H9 (cell line): ENCODE results near the gene RFWD3. TPM values are rescaled to one million over a fixed set of nuclear protein-coding genes. Genes with fewer than 3 reads are reported as not detected.

ENCODE experiments used
- DNase-seq: peaks from one replicate; pipeline ENCODE4 v3.0.0-alpha.2; 2017
- H2AFZ ChIP-seq: one replicate; pipeline ENCODE4 v1.6.1; 2013; ENCODE audit warnings: mild to moderate bottlenecking, low read length, control low read depth, moderate library complexity
- H2AK5ac ChIP-seq: 2 replicates; pipeline ENCODE4 v1.6.1; 2013; ENCODE audit warnings: low read length, control low read depth, mixed read lengths; ENCODE audit not compliant: insufficient read length
- H2BK120ac ChIP-seq: one replicate; pipeline ENCODE4 v1.6.1; 2013; ENCODE audit warnings: low read depth, mild to moderate bottlenecking, low read length, control low read depth, inconsistent platforms; ENCODE audit not compliant: poor library complexity, severe bottlenecking
- H2BK12ac ChIP-seq: 2 replicates; pipeline ENCODE4 v1.6.1; 2013; ENCODE audit warnings: low read length, control low read depth, mixed read lengths, low read depth; ENCODE audit not compliant: insufficient read length
- H2BK15ac ChIP-seq: 2 replicates; pipeline ENCODE4 v1.6.1; 2013; ENCODE audit warnings: low read depth, low read length, control low read depth
- H2BK20ac ChIP-seq: one replicate; pipeline ENCODE4 v1.6.1; 2013; ENCODE audit warnings: low read depth, mild to moderate bottlenecking, low read length, control low read depth, inconsistent platforms; ENCODE audit not compliant: poor library complexity, severe bottlenecking
- H2BK5ac ChIP-seq: 2 replicates; pipeline ENCODE4 v1.6.1; 2013; ENCODE audit warnings: low read length, control low read depth, mixed read lengths; ENCODE audit not compliant: insufficient read length
- H3K14ac ChIP-seq: 2 replicates; pipeline ENCODE4 v1.6.1; 2013; ENCODE audit warnings: low read length, control low read depth; ENCODE audit not compliant: insufficient read depth
- H3K18ac ChIP-seq: 2 replicates; pipeline ENCODE4 v1.6.1; 2013; ENCODE audit warnings: low read depth, mild to moderate bottlenecking, mixed read lengths, low read length, control low read depth; ENCODE audit not compliant: insufficient read length
- H3K23ac ChIP-seq: 2 replicates; pipeline ENCODE4 v1.6.1; 2013; ENCODE audit warnings: low read length, control low read depth, mixed read lengths, low read depth; ENCODE audit not compliant: insufficient read length
- H3K23me2 ChIP-seq: 2 replicates; pipeline ENCODE4 v1.6.1; 2013; ENCODE audit warnings: low read depth, mild to moderate bottlenecking, mixed read lengths, low read length, control low read depth; ENCODE audit not compliant: insufficient read length, poor library complexity, severe bottlenecking
- H3K27ac ChIP-seq: 2 replicates; pipeline ENCODE4 v1.5.1; 2013; ENCODE audit warnings: low read length, control low read depth, mixed read lengths, low read depth; ENCODE audit not compliant: insufficient read length
- H3K27me3 ChIP-seq: 2 replicates; pipeline ENCODE4 v1.6.1; 2013; ENCODE audit warnings: low read length, control low read depth, inconsistent platforms; ENCODE audit not compliant: insufficient read depth
- H3K4ac ChIP-seq: 2 replicates; pipeline ENCODE4 v1.6.1; 2013; ENCODE audit warnings: low read depth, mild to moderate bottlenecking, control low read depth, inconsistent platforms, low read length, moderate library complexity
- H3K4me1 ChIP-seq: 2 replicates; pipeline ENCODE4 v1.6.1; 2013; ENCODE audit warnings: low read length, control low read depth, inconsistent platforms; ENCODE audit not compliant: insufficient read depth
- H3K4me2 ChIP-seq: 2 replicates; pipeline ENCODE4 v1.6.1; 2013; ENCODE audit warnings: low read length, control low read depth, mixed read lengths; ENCODE audit not compliant: insufficient read length, insufficient read depth
- H3K56ac ChIP-seq: 2 replicates; pipeline ENCODE4 v1.6.1; 2013; ENCODE audit warnings: low read depth, mild to moderate bottlenecking, mixed read lengths, low read length, control low read depth; ENCODE audit not compliant: insufficient read length
- H3K79me1 ChIP-seq: 2 replicates; pipeline ENCODE4 v1.6.1; 2013; ENCODE audit warnings: low read depth, mild to moderate bottlenecking, moderate library complexity, low read length, control low read depth, inconsistent platforms; ENCODE audit not compliant: insufficient read depth, poor library complexity, severe bottlenecking
- H3K79me2 ChIP-seq: 2 replicates; pipeline ENCODE4 v1.6.1; 2013; ENCODE audit warnings: low read length, control low read depth, inconsistent platforms; ENCODE audit not compliant: insufficient read depth
- H3K9ac ChIP-seq: 2 replicates; pipeline ENCODE4 v1.6.1; 2013; ENCODE audit warnings: low read length, control low read depth, mixed read lengths; ENCODE audit not compliant: insufficient read length; ENCODE audit errors: extremely low read depth
- H3K9me3 ChIP-seq: one replicate; pipeline ENCODE4 v1.6.1; 2013; ENCODE audit warnings: low read depth, low read length, inconsistent platforms; ENCODE audit not compliant: control insufficient read depth
- H3T11ph ChIP-seq: one replicate; pipeline ENCODE4 v1.6.1; 2013; ENCODE audit warnings: mild to moderate bottlenecking, low read length, control low read depth, inconsistent platforms
- H4K20me1 ChIP-seq: one replicate; pipeline ENCODE4 v1.6.1; 2013; ENCODE audit not compliant: control insufficient read depth, insufficient read length, insufficient read depth
- H4K5ac ChIP-seq: 2 replicates; pipeline ENCODE4 v1.6.1; 2013; ENCODE audit warnings: low read depth, mild to moderate bottlenecking, mixed read lengths, low read length, control low read depth; ENCODE audit not compliant: insufficient read length
- H4K8ac ChIP-seq: replicated peaks from 2 replicates; pipeline ENCODE4 v1.6.1; 2013; ENCODE audit warnings: low read length, control low read depth, mixed read lengths, low read depth; ENCODE audit not compliant: insufficient read length
- H4K91ac ChIP-seq: 2 replicates; pipeline ENCODE4 v1.6.1; 2013; ENCODE audit warnings: low read depth, mild to moderate bottlenecking, moderate library complexity, mixed read lengths, low read length, control low read depth; ENCODE audit not compliant: insufficient read length
- H3K27ac Mint-ChIP-seq, 3 experiments: 2 replicates in 2 of 3; 3 replicates in 1 of 3; pipeline ENCODE4 v1.8.0; 2020 to 2021; ENCODE audit warnings: mixed read lengths in 3 of 3, mild to moderate bottlenecking in 1 of 3, moderate library complexity in 1 of 3
- H3K27me3 Mint-ChIP-seq: 2 replicates; pipeline ENCODE4 v1.8.0; 2021; ENCODE audit warnings: low read depth, mild to moderate bottlenecking, moderate library complexity, mixed read lengths
- H3K36me3 Mint-ChIP-seq, 3 experiments: 2 replicates in 2 of 3; 3 replicates in 1 of 3; pipeline ENCODE4 v1.8.0; 2020 to 2021; ENCODE audit warnings: low read depth in 3 of 3, mixed read lengths in 3 of 3; ENCODE audit not compliant: insufficient read depth in 1 of 3
- H3K4me1 Mint-ChIP-seq, 2 experiments: 2 replicates each; pipeline ENCODE4 v1.8.0; 2020; ENCODE audit warnings: mixed read lengths in 2 of 2
- H3K4me3 Mint-ChIP-seq, 2 experiments: 2 replicates in 1 of 2; 3 replicates in 1 of 2; pipeline ENCODE4 v1.8.0; 2020 to 2021; ENCODE audit warnings: mild to moderate bottlenecking in 2 of 2, mixed read lengths in 2 of 2, moderate library complexity in 1 of 2
- H3K9me3 Mint-ChIP-seq, 2 experiments: 2 replicates in 1 of 2; 3 replicates in 1 of 2; pipeline ENCODE4 v1.8.0; 2020; ENCODE audit warnings: mild to moderate bottlenecking in 2 of 2, mixed read lengths in 2 of 2, moderate library complexity in 1 of 2
- CTCF ChIP-seq: fragments of 200-600 bp; sonication (generic); conservative IDR thresholded peaks from 3 replicates; pipeline ENCODE4 v1.8.0; 2021; ENCODE audit warnings: antibody characterized with exemption, mild to moderate bottlenecking
- WGBS: extraction: QIAGEN DNeasy Blood & Tissue Kit; methylation state at CpG from one replicate; pipeline ENCODE4 v1.1.7; 2013; ENCODE audit warnings: missing lambda C conversion rate, low lambda C conversion rate, mixed read lengths; ENCODE audit not compliant: insufficient read length; ENCODE audit errors: extremely low coverage; 5-methylcytosine and 5-hydroxymethylcytosine counted together
- total RNA-seq: library from RNA; stranded (reverse); gene quantifications from 2 replicates; pipeline ENCODE4 v1.2.1, GENCODE V29; 2021

The RFWD3 gene
- total RNA-seq, 1 experiment from 2014 or later = 114 TPM

GRCh38 chr16:74578838-74579237 is 87.8 kb downstream of the RFWD3 start:
- Histone ChIP-seq H3K23me2 (no peaks in the 10 kb centered on the region), H3K23ac (no peak overlapping the region), H4K91ac (no peak overlapping the region), H2BK15ac (no peak overlapping the region), H3K9me3 (no peaks in the 10 kb centered on the region), H3K14ac (no peak overlapping the region), H2AK5ac (no peak overlapping the region), H4K5ac (no peak overlapping the region), H3K79me2 (peaks cover 17% of the 10 kb centered on the region; the same call in 1 of the 2 replicates), H2BK20ac (no peak overlapping the region), H3K27me3 (no peaks in the 10 kb centered on the region), H3K18ac (no peak overlapping the region), H3K4ac (no peak overlapping the region), H3K9ac (no peak overlapping the region), H4K20me1 (no peaks in the 10 kb centered on the region), H2BK120ac (no peak overlapping the region), H2BK5ac (no peak overlapping the region), H3K4me2 (no peak overlapping the region), H3T11ph (no peak overlapping the region), H4K8ac (no peak overlapping the region), H3K27ac (no peak overlapping the region), H2BK12ac (no peak overlapping the region), H3K4me1 (no peaks in the 10 kb centered on the region), H2AFZ (no peak overlapping the region), H3K79me1 (peaks cover 12% of the 10 kb centered on the region), H3K56ac (no peak overlapping the region)
- H3K4me1 Mint-ChIP-seq = peaks cover 4 to 10% of the 10 kb centered on the region in 2 experiments; a peak in 3 of 4 replicates
- no peak for TF ChIP-seq CTCF
- peak overlapping the region in 1 of 3 experiments; percentile 34; a peak in 1 of 7 replicates for H3K27ac Mint-ChIP-seq
- H3K9me3 Mint-ChIP-seq = no peaks in the 10 kb centered on the region
- WGBS = no CpG with 5 or more reads among the region's 3 CpGs
- no peak for DNase-seq
- H3K27me3 Mint-ChIP-seq = no peaks in the 10 kb centered on the region
- no peaks in the 10 kb centered on the region for H3K36me3 Mint-ChIP-seq
- H3K4me3 Mint-ChIP-seq = no peak overlapping the region
